H1 (cell line): ENCODE measurements around the gene PPAN. TPM values are rescaled to one million over a fixed set of nuclear protein-coding genes. Genes with fewer than 3 reads are reported as not detected.

Source experiments
- CTCF ChIA-PET: fragments of 300-600 bp; sonication (Branson Sonifier 250); formaldehyde crosslinking; loops from one replicate; lab custom pipeline; 2021; ENCODE audit not compliant: partially characterized antibody; lab: Charles Lee
- POLR2A ChIA-PET: fragments of 300-600 bp; sonication (Branson Sonifier 250); formaldehyde crosslinking; loops from one replicate; lab custom pipeline; 2021; ENCODE audit warnings: inconsistent platforms; ENCODE audit not compliant: partially characterized antibody; lab: Charles Lee
- DNase-seq, 2 experiments: peaks; one replicate each; pipeline versions ENCODE4 v3.0.0 to v3.0.0-alpha.2; 2010 to 2022; ENCODE audit warnings: low spot score in 2 of 2, low read depth in 1 of 2, mixed read lengths in 1 of 2
- FAIRE-seq: peaks from 2 replicates; lab custom pipeline; 2011; peaks lifted over from hg19 to GRCh38; lab: Jason Lieb, UNC
- H2AFZ ChIP-seq: 2 replicates; pipeline ENCODE4 v1.8.1; 2012; ENCODE audit warnings: low read length, inconsistent platforms
- H2AK5ac ChIP-seq: 2 replicates; pipeline ENCODE4 v1.6.1; 2013; ENCODE audit warnings: low read depth, low read length
- H2BK120ac ChIP-seq: replicated peaks from 2 replicates; pipeline ENCODE3; 2013; ENCODE audit warnings: low read depth, low read length, inconsistent platforms
- H2BK12ac ChIP-seq: 2 replicates; pipeline ENCODE4 v1.6.1; 2013; ENCODE audit warnings: low read depth, low read length
- H2BK15ac ChIP-seq: 2 replicates; pipeline ENCODE4 v1.6.1; 2013; ENCODE audit warnings: low read length
- H2BK20ac ChIP-seq: 2 replicates; pipeline ENCODE4 v1.6.1; 2013; ENCODE audit warnings: low read length
- H2BK5ac ChIP-seq: 2 replicates; pipeline ENCODE4 v1.6.1; 2013; ENCODE audit warnings: low read depth, low read length
- H3K14ac ChIP-seq: 2 replicates; pipeline ENCODE4 v1.6.1; 2013; ENCODE audit warnings: inconsistent platforms; ENCODE audit not compliant: insufficient read length
- H3K18ac ChIP-seq: 2 replicates; pipeline ENCODE4 v1.6.1; 2013; ENCODE audit warnings: low read length; ENCODE audit errors: extremely low read depth
- H3K23ac ChIP-seq: 2 replicates; pipeline ENCODE4 v1.6.1; 2013; ENCODE audit warnings: inconsistent platforms; ENCODE audit not compliant: insufficient read length
- H3K23me2 ChIP-seq: 2 replicates; pipeline ENCODE4 v1.6.1; 2013; ENCODE audit warnings: low read depth, low read length
- H3K27ac ChIP-seq: 2 replicates; pipeline ENCODE4 v1.6.1; 2011; ENCODE audit warnings: low read depth, low read length, inconsistent platforms
- H3K27me3 ChIP-seq, 4 experiments: replicated peaks in 1 of 4; 1 replicate in 1 of 4; 2 replicates in 3 of 4; pipeline versions ENCODE4 v1.6.1 to v1.8.1; 2011 to 2013; ENCODE audit warnings: low read length in 3 of 4, mild to moderate bottlenecking in 3 of 4, inconsistent platforms in 2 of 4, mixed read lengths in 2 of 4, moderate library complexity in 1 of 4; ENCODE audit not compliant: control insufficient read depth in 3 of 4, insufficient read depth in 3 of 4; ENCODE audit errors: extremely low read depth in 1 of 4
- H3K36me3 ChIP-seq, 4 experiments: 2 replicates each; pipeline versions ENCODE4 v1.6.1 to v1.8.1; 2011 to 2013; ENCODE audit warnings: mild to moderate bottlenecking in 4 of 4, low read length in 3 of 4, moderate library complexity in 2 of 4, control low read depth in 1 of 4, inconsistent platforms in 1 of 4; ENCODE audit not compliant: insufficient read depth in 4 of 4, control insufficient read depth in 2 of 4
- H3K4ac ChIP-seq: replicated peaks from 2 replicates; pipeline ENCODE3; 2013; ENCODE audit warnings: low read length, low read depth, mixed read lengths, inconsistent platforms; ENCODE audit not compliant: insufficient read length
- H3K4me1 ChIP-seq, 4 experiments: replicated peaks in 1 of 4; 1 replicate in 1 of 4; 2 replicates in 3 of 4; pipeline versions ENCODE4 v1.6.1 to v1.8.1; 2011 to 2013; ENCODE audit warnings: low read length in 3 of 4, inconsistent platforms in 2 of 4, mixed read lengths in 1 of 4; ENCODE audit not compliant: insufficient read depth in 4 of 4, control insufficient read depth in 3 of 4
- H3K4me2 ChIP-seq, 2 experiments: 2 replicates each; pipeline versions ENCODE4 v1.6.1 to v1.8.1; 2011 to 2013; ENCODE audit warnings: low read depth in 2 of 2, low read length in 2 of 2, control low read depth in 1 of 2, inconsistent platforms in 1 of 2, mild to moderate bottlenecking in 1 of 2; ENCODE audit not compliant: insufficient read depth in 1 of 2
- H3K4me3 ChIP-seq, 4 experiments: fragments of 200-600, 300-600 bp in 1 of 4; sonication (generic), shearing (Covaris generic), sonication (Bioruptor Twin) in 1 of 4; 2 replicates each; pipeline versions ENCODE4 v1.5.1 to v1.8.1; 2011 to 2016; ENCODE audit warnings: low read length in 4 of 4, low read depth in 3 of 4, control low read depth in 2 of 4, inconsistent platforms in 2 of 4, mild to moderate bottlenecking in 2 of 4, mixed read lengths in 1 of 4, moderate library complexity in 1 of 4; ENCODE audit not compliant: insufficient read depth in 2 of 4; ENCODE audit errors: extremely low read depth in 1 of 4
- H3K56ac ChIP-seq: replicated peaks from 2 replicates; pipeline ENCODE3; 2013; ENCODE audit warnings: low read depth, mild to moderate bottlenecking, mixed read lengths, low read length, inconsistent platforms; ENCODE audit not compliant: insufficient read length
- H3K79me1 ChIP-seq: 2 replicates; pipeline ENCODE4 v1.6.1; 2013; ENCODE audit warnings: low read depth, low read length, control low read depth
- H3K79me2 ChIP-seq, 2 experiments: 2 replicates each; pipeline versions ENCODE4 v1.6.1 to v1.8.1; 2012 to 2013; ENCODE audit warnings: low read length in 2 of 2, mild to moderate bottlenecking in 2 of 2, inconsistent platforms in 1 of 2; ENCODE audit not compliant: insufficient read depth in 2 of 2, control insufficient read depth in 1 of 2
- H3K9ac ChIP-seq, 4 experiments: replicated peaks in 1 of 4; 1 replicate in 1 of 4; 2 replicates in 3 of 4; pipeline versions ENCODE4 v1.6.1 to v1.8.1; 2011 to 2013; ENCODE audit warnings: low read depth in 3 of 4, low read length in 3 of 4, control low read depth in 2 of 4, mild to moderate bottlenecking in 2 of 4, moderate library complexity in 2 of 4, inconsistent platforms in 1 of 4; ENCODE audit errors: extremely low read depth in 1 of 4
- H3K9me3 ChIP-seq, 2 experiments: 2 replicates each; pipeline versions ENCODE4 v1.6.1 to v1.8.1; 2012 to 2013; ENCODE audit warnings: mild to moderate bottlenecking in 2 of 2, moderate library complexity in 2 of 2, control low read depth in 1 of 2, inconsistent platforms in 1 of 2, low read depth in 1 of 2, low read length in 1 of 2, mixed read lengths in 1 of 2; ENCODE audit not compliant: insufficient read depth in 2 of 2
- H4K20me1 ChIP-seq, 2 experiments: replicated peaks in 1 of 2; 2 replicates each; pipeline versions ENCODE3 to v1.8.1; 2011 to 2013; ENCODE audit warnings: inconsistent platforms in 2 of 2, low read length in 2 of 2, mild to moderate bottlenecking in 1 of 2; ENCODE audit not compliant: insufficient read depth in 2 of 2, control insufficient read depth in 1 of 2
- H4K5ac ChIP-seq: 2 replicates; pipeline ENCODE4 v1.6.1; 2013; ENCODE audit warnings: low read length, low read depth, mixed read lengths, inconsistent platforms; ENCODE audit not compliant: insufficient read length
- H4K8ac ChIP-seq: 2 replicates; pipeline ENCODE4 v1.8.0; 2013; ENCODE audit warnings: mild to moderate bottlenecking, moderate library complexity, low read length, inconsistent platforms; ENCODE audit not compliant: insufficient read depth; ENCODE audit errors: extremely low read depth
- H4K91ac ChIP-seq: replicated peaks from 2 replicates; pipeline ENCODE3; 2013; ENCODE audit warnings: low read length, mixed read lengths, inconsistent platforms; ENCODE audit not compliant: insufficient read length
- BCL11A ChIP-seq, 2 experiments: IDR thresholded peaks; one replicate each; pipeline ENCODE4 v1.6.1; 2011; ENCODE audit warnings: low read depth in 2 of 2, low read length in 2 of 2, mild to moderate bottlenecking in 2 of 2
- BRCA1 ChIP-seq: IDR thresholded peaks from 2 replicates; pipeline ENCODE4 v1.6.1; 2012; ENCODE audit warnings: low read depth, low read length, improper control_type of control experiment
- CHD1 ChIP-seq: IDR thresholded peaks from 2 replicates; pipeline ENCODE4 v1.6.1; 2012; ENCODE audit warnings: low read depth, low read length, improper control_type of control experiment
- CTBP2 ChIP-seq: IDR thresholded peaks from 2 replicates; pipeline ENCODE4 v1.7.0; 2011; ENCODE audit warnings: borderline replicate concordance, mild to moderate bottlenecking, moderate library complexity, mixed read lengths, low read length; ENCODE audit not compliant: insufficient read depth, insufficient read length
- EGR1 ChIP-seq: IDR thresholded peaks from 2 replicates; pipeline ENCODE4 v1.6.1; 2011; ENCODE audit warnings: low read depth, low read length, borderline replicate concordance
- FOSL1 ChIP-seq: IDR thresholded peaks from 2 replicates; pipeline ENCODE4 v1.6.1; 2011; ENCODE audit warnings: mild to moderate bottlenecking, low read depth, low read length, moderate library complexity; ENCODE audit not compliant: insufficient read depth
- HDAC6 ChIP-seq: IDR thresholded peaks from one replicate; pipeline ENCODE4 v1.7.1; 2012; ENCODE audit warnings: low read depth, mild to moderate bottlenecking, inconsistent platforms, low read length, moderate library complexity
- POLR2AphosphoS5 ChIP-seq: IDR thresholded peaks from 2 replicates; pipeline ENCODE4 v1.6.1; 2011; ENCODE audit warnings: low read depth, low read length
- RAD21 ChIP-seq, 2 experiments: IDR thresholded peaks in 1 of 2; conservative IDR thresholded peaks in 1 of 2; 2 replicates each; pipeline ENCODE4 v1.6.1; 2011; ENCODE audit warnings: low read depth in 2 of 2, low read length in 2 of 2, improper control_type of control experiment in 1 of 2, inconsistent platforms in 1 of 2, mild to moderate bottlenecking in 1 of 2, moderate library complexity in 1 of 2
- USF2 ChIP-seq: IDR thresholded peaks from 2 replicates; pipeline ENCODE4 v1.6.1; 2011; ENCODE audit warnings: low read length, improper control_type of control experiment
- WGBS, 2 experiments: shearing (Covaris generic) in 1 of 2; methylation state at CpG; one replicate each; pipeline versions ENCODE4 v1.1.6 to v1.1.7; 2013 to 2015; ENCODE audit warnings: low lambda C conversion rate in 2 of 2, mixed read lengths in 2 of 2, inconsistent platforms in 1 of 2, low coverage in 1 of 2, missing lambda C conversion rate in 1 of 2; ENCODE audit not compliant: insufficient replicate concordance in 2 of 2, insufficient coverage in 1 of 2, insufficient read length in 1 of 2; ENCODE audit errors: extremely low coverage in 1 of 2, missing lambda C conversion rate in 1 of 2; 5-methylcytosine and 5-hydroxymethylcytosine counted together
- polyA plus RNA-seq, 7 experiments: library from polyadenylated mRNA; depleted of rRNA in 3 of 7; stranded (reverse) in 5 of 7; unstranded in 2 of 7; fragments of >200 nt in 5 of 7; fragments of 200-250 nt in 2 of 7; gene quantifications; 1 replicate in 5 of 7; 2 replicates in 1 of 7; 4 replicates in 1 of 7; pipeline versions ENCODE4 v1.2.1 to v1.2.3, GENCODE V29; 2011 to 2013; ENCODE audit warnings: missing spikeins in 2 of 7, mixed read lengths in 2 of 7
- total RNA-seq: library from RNA; stranded (reverse); fragmentation: NEBNext Ultra II Directional; extraction: Animal tissue kit (Norgen Biotek cat#: 25700); gene quantifications from 2 replicates; pipeline ENCODE4 v1.2.1, GENCODE V29; 2021

PPAN gene
- total and polyA plus RNA-seq, 2 of the 8 experiments (the other 6 are each of a cell fraction or from before 2014, with no cell fraction given) = 48.8 to 74.4 TPM

- 90% methylated on average over 33 of the region's 35 CpGs; no CpG with 5 or more reads in 1 of the 2 experiments for WGBS, 2 experiments
- H4K20me1 ChIP-seq = peaks cover 16 to 26% of the 10 kb centered on the region in 2 experiments
- TF ChIP-seq BRCA1 (no peak), USF2 (no peak), BCL11A (IDR thresholded peaks at IDR 0.05; ENCODE audit: low read depth in 2 of 2, low read length in 2 of 2) (no peak), RAD21 (IDR thresholded peaks at IDR 0.05 in 1 of 2, conservative IDR thresholded peaks at IDR 0.05 in 1 of 2; ENCODE audit: low read depth in 2 of 2, low read length in 2 of 2) (no peak), FOSL1 (no peak), EGR1 (no peak), POLR2AphosphoS5 (peak; percentile 72; the same call in 1 of the 2 replicates), CTBP2 (no peak), CHD1 (no peak), HDAC6 (no peak)
Observed at GRCh38 chr19:10116085-10116865, 10.1 kb downstream of the PPAN start.

More at GRCh38 chr19:10116085-10116865, 10.1 kb downstream of the PPAN start:
- Histone ChIP-seq H3K14ac (no peak overlapping the region), H3K27me3 (no peaks in the 10 kb centered on the region), H2BK20ac (no peak overlapping the region), H4K8ac (no peak overlapping the region; the same call in 1 of the 2 replicates), H2BK120ac (no peak overlapping the region), H4K5ac (no peak overlapping the region), H4K91ac (no peak overlapping the region), H2BK15ac (no peak overlapping the region), H3K9ac (no peak overlapping the region), H2BK12ac (no peak overlapping the region), H3K23me2 (peaks cover 5% of the 10 kb centered on the region), H2AFZ (no peak overlapping the region), H3K4ac (no peak overlapping the region), H2BK5ac (no peak overlapping the region), H3K4me2 (no peak overlapping the region), H3K79me1 (0 out of 2 replicates have a peak, but pooled peaks cover 2% of the 10 kb centered on the region), H2AK5ac (no peak overlapping the region), H3K4me1 (peaks cover 0 to 7% (median 1%) of the 10 kb centered on the region in 4 experiments; a peak in 2 of 7 replicates), H3K23ac (no peak overlapping the region), H3K36me3 (peaks cover 25 to 40% (median 30%) of the 10 kb centered on the region in 4 experiments), H3K27ac (no peak overlapping the region), H3K18ac (no peak overlapping the region), H3K79me2 (peaks cover 0 to 12% of the 10 kb centered on the region in 2 experiments; a peak in 2 of 4 replicates), H3K9me3 (no peaks in the 10 kb centered on the region), H3K4me3 (no peak overlapping the region), H3K56ac (no peak overlapping the region)
- POLR2A ChIA-PET = interaction anchor here (0.7 to 29.1 kb wide), 16 partner anchors 6 to 367 kb away, joined by 3 to 412 read pairs (median 4); partner anchors contain the start of genes ANGPTL6, EIF3G, ICAM4 and MRPL4
- CTCF ChIA-PET = interaction anchor here (0.6 to 1.9 kb wide), 8 partner anchors 9 to 1464 kb away, joined by 3 to 7 read pairs (median 4); partner anchors contain the start of gene PPAN
- DNase-seq (no peak), FAIRE-seq (no peak)
